Right kidney (tissue), 1 donor: Measurements from ENCODE around the gene C2orf72.
"Not testable (repeated sequence)": the region's sequence is repeated elsewhere in the genome, so short reads cannot be mapped to it uniquely, and the experiment has no call there.

ENCODE experiments used
- DNase-seq: peaks from one replicate; pipeline ENCODE4 v3.0.0-alpha.2; 2016

Gene C2orf72

GRCh38 chr2:231013820-231014219 is 23.5 kb upstream of the C2orf72 start:
- DNase-seq, result no peak

GRCh38 chr2:231015478-231015877 is 21.8 kb upstream of the C2orf72 start:
- DNase-seq, result no peak

GRCh38 chr2:231015926-231016325 is 21.4 kb upstream of the C2orf72 start:
- no peak for DNase-seq

- no peak for DNase-seq
These were observed 20.6 kb upstream of the C2orf72 start for GRCh38 chr2:231016566-231017230.

- no peak for DNase-seq
These were observed 20.1 kb upstream of the C2orf72 start for GRCh38 chr2:231017231-231017598.

- DNase-seq, result no peak
These were observed 19.1 kb upstream of the C2orf72 start for GRCh38 chr2:231018184-231018583.

GRCh38 chr2:231025059-231025458 is 12.3 kb upstream of the C2orf72 start:
- DNase-seq, result not testable (repeated sequence)

- no peak for DNase-seq
These were observed 8.4 kb upstream of the C2orf72 start for GRCh38 chr2:231028889-231029288.

- DNase-seq, result no peak
These were observed 7.8 kb upstream of the C2orf72 start for GRCh38 chr2:231029563-231029962.

- DNase-seq, result no peak
These were observed 6.6 kb upstream of the C2orf72 start for GRCh38 chr2:231030725-231031124.

GRCh38 chr2:231032575-231033140 is 4.7 kb upstream of the C2orf72 start:
- no peak for DNase-seq

GRCh38 chr2:231033147-231034132 is 3.9 kb upstream of the C2orf72 start:
- no peak for DNase-seq

GRCh38 chr2:231034291-231034882 is 2.9 kb upstream of the C2orf72 start:
- DNase-seq, result no peak

GRCh38 chr2:231036131-231036530 is 1.2 kb upstream of the C2orf72 start:
- DNase-seq, result no peak

GRCh38 chr2:231036578-231037106 is 681 bp upstream of the C2orf72 start:
- no peak for DNase-seq

GRCh38 chr2:231037731-231038482 is 584 bp downstream of the C2orf72 start:
- peak; percentile 44 for DNase-seq

GRCh38 chr2:231038483-231039293 is 1.4 kb downstream of the C2orf72 start:
- DNase-seq, result no peak

GRCh38 chr2:231039294-231039664 is 2.0 kb downstream of the C2orf72 start:
- DNase-seq, result no peak

GRCh38 chr2:231039821-231040364 is 2.6 kb downstream of the C2orf72 start:
- DNase-seq, result no peak

- no peak for DNase-seq
These were observed 3.9 kb downstream of the C2orf72 start for GRCh38 chr2:231041061-231041689.
